HL-60 (cell line): ENCODE measurements around the gene DIS3L2.

Experiments used
- DNase-seq, 2 experiments: peaks; one replicate each; pipeline ENCODE4 v3.0.0-alpha.2; 2010 to 2020; ENCODE audit warnings: low read depth in 1 of 2, low spot score in 1 of 2
- H3K27ac ChIP-seq: fragments of 250-450 bp; sonication (Bioruptor Pico); replicated peaks from 2 replicates; pipeline ENCODE4 v1.5.1; 2020; ENCODE audit warnings: mild to moderate bottlenecking, moderate library complexity
- H3K27me3 ChIP-seq: fragments of 250-450 bp; sonication (Bioruptor Pico); 2 replicates; pipeline ENCODE4 v1.5.1; 2021; ENCODE audit warnings: mild to moderate bottlenecking, moderate library complexity; ENCODE audit not compliant: insufficient read depth, poor library complexity, severe bottlenecking
- H3K4me3 ChIP-seq: replicated peaks from 2 replicates; pipeline ENCODE4 v1.5.1; 2011; ENCODE audit warnings: mild to moderate bottlenecking, control low read depth, low read length; ENCODE audit not compliant: insufficient read depth
- GABPA ChIP-seq: IDR thresholded peaks from 2 replicates; pipeline ENCODE4 v1.6.1; 2012; ENCODE audit warnings: low read depth
- POLR2AphosphoS5 ChIP-seq: IDR thresholded peaks from 2 replicates; pipeline ENCODE4 v1.6.1; 2012; ENCODE audit warnings: low read depth
- SPI1 ChIP-seq: IDR thresholded peaks from 2 replicates; pipeline ENCODE4 v1.6.1; 2012; ENCODE audit warnings: low read depth, mild to moderate bottlenecking, borderline replicate concordance
- TF ChIP-seq, protein P1 (sequence below): IDR thresholded peaks from 2 replicates; pipeline ENCODE4 v1.6.1; 2012; ENCODE audit warnings: low read depth; ENCODE audit not compliant: insufficient replicate concordance
- TF ChIP-seq, protein P2 (sequence below): IDR thresholded peaks from one replicate; pipeline ENCODE4 v1.5.1; 2011; ENCODE audit warnings: low read length, control low read depth, inconsistent platforms; ENCODE audit not compliant: insufficient read depth

DIS3L2 gene

DNA sequence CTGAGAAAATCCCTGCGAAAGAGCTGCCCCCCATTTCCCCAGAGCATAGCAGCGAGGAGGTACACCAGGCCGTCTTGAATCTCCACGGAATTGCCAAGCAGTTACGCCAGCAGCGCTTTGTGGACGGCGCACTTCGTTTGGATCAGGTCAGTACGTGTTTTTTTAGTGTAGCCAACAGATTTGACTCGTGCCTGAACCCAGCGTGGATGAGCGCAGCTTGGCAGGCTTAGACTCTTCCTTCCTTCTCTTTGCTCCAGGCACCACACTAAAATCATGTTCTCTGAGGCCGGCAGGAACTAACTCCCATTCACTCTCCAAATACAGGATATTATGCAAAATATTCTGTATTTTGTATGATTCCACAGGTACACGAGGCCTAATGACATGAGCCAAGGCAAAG lies 301.8 kb downstream of the DIS3L2 start:
- Histone ChIP-seq H3K27ac (no peak overlapping the region), H3K4me3 (no peak overlapping the region), H3K27me3 (no peaks in the 10 kb centered on the region)
- DNase-seq, result no peak
- TF ChIP-seq GABPA (no peak), POLR2AphosphoS5 (no peak)

DNA sequence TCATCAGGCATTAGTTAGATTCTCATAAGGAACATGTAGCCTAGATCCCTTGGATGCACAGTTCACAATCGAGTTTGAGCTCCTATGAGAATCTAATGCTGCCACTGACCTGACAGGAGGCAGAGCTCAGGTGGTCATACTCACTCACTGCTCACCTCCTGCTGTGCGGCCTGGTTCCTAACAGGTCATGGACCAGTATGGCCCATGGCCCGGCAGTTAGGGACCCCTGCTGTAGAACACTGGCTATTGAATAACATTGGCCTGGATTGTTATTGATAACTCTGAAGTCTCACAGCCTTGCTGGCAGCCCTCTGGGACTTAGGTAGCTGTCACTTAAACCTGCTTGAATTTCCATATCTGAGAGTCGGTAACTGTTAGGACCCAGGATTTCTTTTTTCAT lies 302.6 kb downstream of the DIS3L2 start:
- no peak overlapping the region for H3K27ac ChIP-seq
- H3K27me3 ChIP-seq, result no peaks in the 10 kb centered on the region
- no peak overlapping the region for H3K4me3 ChIP-seq
- TF ChIP-seq SPI1 (no peak), GABPA (no peak), POLR2AphosphoS5 (no peak)
- TF ChIP-seq, protein P1, sequence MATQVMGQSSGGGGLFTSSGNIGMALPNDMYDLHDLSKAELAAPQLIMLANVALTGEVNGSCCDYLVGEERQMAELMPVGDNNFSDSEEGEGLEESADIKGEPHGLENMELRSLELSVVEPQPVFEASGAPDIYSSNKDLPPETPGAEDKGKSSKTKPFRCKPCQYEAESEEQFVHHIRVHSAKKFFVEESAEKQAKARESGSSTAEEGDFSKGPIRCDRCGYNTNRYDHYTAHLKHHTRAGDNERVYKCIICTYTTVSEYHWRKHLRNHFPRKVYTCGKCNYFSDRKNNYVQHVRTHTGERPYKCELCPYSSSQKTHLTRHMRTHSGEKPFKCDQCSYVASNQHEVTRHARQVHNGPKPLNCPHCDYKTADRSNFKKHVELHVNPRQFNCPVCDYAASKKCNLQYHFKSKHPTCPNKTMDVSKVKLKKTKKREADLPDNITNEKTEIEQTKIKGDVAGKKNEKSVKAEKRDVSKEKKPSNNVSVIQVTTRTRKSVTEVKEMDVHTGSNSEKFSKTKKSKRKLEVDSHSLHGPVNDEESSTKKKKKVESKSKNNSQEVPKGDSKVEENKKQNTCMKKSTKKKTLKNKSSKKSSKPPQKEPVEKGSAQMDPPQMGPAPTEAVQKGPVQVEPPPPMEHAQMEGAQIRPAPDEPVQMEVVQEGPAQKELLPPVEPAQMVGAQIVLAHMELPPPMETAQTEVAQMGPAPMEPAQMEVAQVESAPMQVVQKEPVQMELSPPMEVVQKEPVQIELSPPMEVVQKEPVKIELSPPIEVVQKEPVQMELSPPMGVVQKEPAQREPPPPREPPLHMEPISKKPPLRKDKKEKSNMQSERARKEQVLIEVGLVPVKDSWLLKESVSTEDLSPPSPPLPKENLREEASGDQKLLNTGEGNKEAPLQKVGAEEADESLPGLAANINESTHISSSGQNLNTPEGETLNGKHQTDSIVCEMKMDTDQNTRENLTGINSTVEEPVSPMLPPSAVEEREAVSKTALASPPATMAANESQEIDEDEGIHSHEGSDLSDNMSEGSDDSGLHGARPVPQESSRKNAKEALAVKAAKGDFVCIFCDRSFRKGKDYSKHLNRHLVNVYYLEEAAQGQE, result no peak
- TF ChIP-seq, protein P2, sequence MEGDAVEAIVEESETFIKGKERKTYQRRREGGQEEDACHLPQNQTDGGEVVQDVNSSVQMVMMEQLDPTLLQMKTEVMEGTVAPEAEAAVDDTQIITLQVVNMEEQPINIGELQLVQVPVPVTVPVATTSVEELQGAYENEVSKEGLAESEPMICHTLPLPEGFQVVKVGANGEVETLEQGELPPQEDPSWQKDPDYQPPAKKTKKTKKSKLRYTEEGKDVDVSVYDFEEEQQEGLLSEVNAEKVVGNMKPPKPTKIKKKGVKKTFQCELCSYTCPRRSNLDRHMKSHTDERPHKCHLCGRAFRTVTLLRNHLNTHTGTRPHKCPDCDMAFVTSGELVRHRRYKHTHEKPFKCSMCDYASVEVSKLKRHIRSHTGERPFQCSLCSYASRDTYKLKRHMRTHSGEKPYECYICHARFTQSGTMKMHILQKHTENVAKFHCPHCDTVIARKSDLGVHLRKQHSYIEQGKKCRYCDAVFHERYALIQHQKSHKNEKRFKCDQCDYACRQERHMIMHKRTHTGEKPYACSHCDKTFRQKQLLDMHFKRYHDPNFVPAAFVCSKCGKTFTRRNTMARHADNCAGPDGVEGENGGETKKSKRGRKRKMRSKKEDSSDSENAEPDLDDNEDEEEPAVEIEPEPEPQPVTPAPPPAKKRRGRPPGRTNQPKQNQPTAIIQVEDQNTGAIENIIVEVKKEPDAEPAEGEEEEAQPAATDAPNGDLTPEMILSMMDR, result no peak
- DNase-seq, result no peak

DNA sequence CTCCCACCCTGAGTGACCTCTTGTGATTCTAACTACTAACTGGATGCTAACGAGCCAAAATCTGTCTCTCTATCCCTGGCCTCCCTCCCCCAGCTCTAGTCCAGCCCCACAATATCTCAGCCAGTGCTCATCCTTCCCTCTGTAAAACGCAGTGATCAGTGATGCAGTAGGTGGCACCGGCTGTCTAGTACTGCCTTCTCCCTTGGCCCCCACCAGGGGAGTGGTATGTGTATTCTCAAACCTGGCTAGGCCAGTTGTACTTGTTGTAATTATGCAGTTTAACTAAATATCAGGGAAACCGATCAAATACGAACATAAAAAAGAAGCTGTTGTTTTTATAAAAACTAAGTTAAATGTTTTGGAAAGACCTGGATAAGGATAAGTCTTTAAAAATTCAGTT lies 303.8 kb downstream of the DIS3L2 start:
- Histone ChIP-seq H3K27me3 (no peaks in the 10 kb centered on the region), H3K4me3 (no peak overlapping the region), H3K27ac (no peak overlapping the region)
- TF ChIP-seq GABPA (no peak), POLR2AphosphoS5 (no peak), SPI1 (no peak)
- TF ChIP-seq, protein P1, result no peak
- TF ChIP-seq, protein P2, result no peak
- no peak for DNase-seq

DNA sequence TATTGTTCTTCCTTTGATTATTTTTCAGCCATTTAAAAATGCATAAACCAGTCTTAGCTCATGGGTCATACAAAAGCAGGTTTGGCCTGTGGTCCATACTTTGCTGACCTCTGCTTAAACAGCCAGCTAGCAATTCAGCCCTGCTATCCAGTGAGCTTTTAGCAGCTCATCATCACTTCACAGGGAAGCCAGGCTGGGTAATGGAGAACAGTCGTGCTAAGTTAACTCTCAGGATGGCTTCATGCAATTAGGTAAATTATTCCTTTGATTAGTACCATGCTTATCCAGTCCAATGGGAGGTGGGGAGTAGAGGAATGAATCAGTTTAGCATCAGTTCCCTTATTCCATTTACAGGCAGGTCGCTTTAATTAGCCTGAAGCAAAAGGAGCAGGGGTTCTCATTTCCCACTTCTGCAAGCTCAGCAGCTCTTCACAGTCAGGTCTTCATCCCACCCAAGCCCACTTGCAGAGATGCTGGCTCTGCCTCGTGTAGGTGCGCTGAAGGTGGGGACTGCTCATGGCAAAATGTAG lies 307.2 kb downstream of the DIS3L2 start:
- TF ChIP-seq POLR2AphosphoS5 (no peak), SPI1 (no peak), GABPA (no peak)
- TF ChIP-seq, protein P2, result no peak
- TF ChIP-seq, protein P1, result no peak
- no peaks in the 10 kb centered on the region for H3K27me3 ChIP-seq

More for the DNA sequence above, 307.2 kb downstream of the DIS3L2 start:
- no peak for DNase-seq
- H3K4me3 ChIP-seq, result no peak overlapping the region
- H3K27ac ChIP-seq, result no peak overlapping the region
